Liver (tissue), 3 donors: ENCODE measurements around the gene NMNAT2.

Source experiments
- EGR1 ChIP-seq, 2 donors: IDR thresholded peaks; 2 replicates each; pipeline ENCODE4 v1.6.1; 2016 to 2018; ENCODE audit warnings: antibody characterized with exemption in 2 of 2, low read depth in 2 of 2
- MAX ChIP-seq: IDR thresholded peaks from 2 replicates; pipeline ENCODE4 v1.6.1; 2016; ENCODE audit warnings: antibody characterized with exemption
- RAD21 ChIP-seq, 2 donors: IDR thresholded peaks; 2 replicates each; pipeline ENCODE4 v1.6.1; 2016; ENCODE audit warnings: antibody characterized with exemption in 2 of 2, mild to moderate bottlenecking in 2 of 2
- REST ChIP-seq: IDR thresholded peaks from 2 replicates; pipeline ENCODE4 v1.6.1; 2016; ENCODE audit warnings: antibody characterized with exemption, mild to moderate bottlenecking
- SP1 ChIP-seq: IDR thresholded peaks from 2 replicates; pipeline ENCODE4 v1.6.1; 2018; ENCODE audit warnings: antibody characterized with exemption, mild to moderate bottlenecking
- YY1 ChIP-seq: IDR thresholded peaks from 2 replicates; pipeline ENCODE4 v1.6.1; 2016; ENCODE audit warnings: antibody characterized with exemption, mild to moderate bottlenecking
- TF ChIP-seq, protein P1 (sequence below): fragments of 150-350 bp; IDR thresholded peaks from 2 replicates; pipeline ENCODE4 v1.5.1; 2017; ENCODE audit warnings: improper control_type of control experiment, low read depth, low read length; ENCODE audit not compliant: missing input control
- donor health status: healthy.
- donor health status: healthy.

- TF ChIP-seq RAD21 (IDR thresholded peaks at IDR 0.05) (no peak), SP1 (no peak), YY1 (no peak), EGR1 (IDR thresholded peaks at IDR 0.05; ENCODE audit: low read depth in 2 of 2) (no peak), REST (no peak), MAX (no peak)
- TF ChIP-seq, protein P1, sequence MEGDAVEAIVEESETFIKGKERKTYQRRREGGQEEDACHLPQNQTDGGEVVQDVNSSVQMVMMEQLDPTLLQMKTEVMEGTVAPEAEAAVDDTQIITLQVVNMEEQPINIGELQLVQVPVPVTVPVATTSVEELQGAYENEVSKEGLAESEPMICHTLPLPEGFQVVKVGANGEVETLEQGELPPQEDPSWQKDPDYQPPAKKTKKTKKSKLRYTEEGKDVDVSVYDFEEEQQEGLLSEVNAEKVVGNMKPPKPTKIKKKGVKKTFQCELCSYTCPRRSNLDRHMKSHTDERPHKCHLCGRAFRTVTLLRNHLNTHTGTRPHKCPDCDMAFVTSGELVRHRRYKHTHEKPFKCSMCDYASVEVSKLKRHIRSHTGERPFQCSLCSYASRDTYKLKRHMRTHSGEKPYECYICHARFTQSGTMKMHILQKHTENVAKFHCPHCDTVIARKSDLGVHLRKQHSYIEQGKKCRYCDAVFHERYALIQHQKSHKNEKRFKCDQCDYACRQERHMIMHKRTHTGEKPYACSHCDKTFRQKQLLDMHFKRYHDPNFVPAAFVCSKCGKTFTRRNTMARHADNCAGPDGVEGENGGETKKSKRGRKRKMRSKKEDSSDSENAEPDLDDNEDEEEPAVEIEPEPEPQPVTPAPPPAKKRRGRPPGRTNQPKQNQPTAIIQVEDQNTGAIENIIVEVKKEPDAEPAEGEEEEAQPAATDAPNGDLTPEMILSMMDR: no peak
Measured at GRCh38 chr1:183218971-183219615, 199.1 kb downstream of the NMNAT2 start.
